Keratinocyte (primary cell): ENCODE measurements around the gene HAND1. TPM values are rescaled to one million over a fixed set of nuclear protein-coding genes. Genes with fewer than 3 reads are reported as not detected.

Experiments
- DNase-seq: peaks from one replicate; pipeline ENCODE4 v3.0.0-alpha.2; 2011; ENCODE audit warnings: low read depth, missing footprints, low spot score
- FAIRE-seq: peaks from 2 replicates; lab custom pipeline; 2011; peaks lifted over from hg19 to GRCh38; lab: Jason Lieb, UNC
- H2AFZ ChIP-seq: 2 replicates; pipeline ENCODE4 v1.6.0; 2012; ENCODE audit warnings: low read length, control low read depth, inconsistent platforms; ENCODE audit not compliant: control insufficient read depth
- H3K27ac ChIP-seq: 2 replicates; pipeline ENCODE4 v1.5.1; 2011; ENCODE audit warnings: low read length; ENCODE audit not compliant: control insufficient read depth, insufficient read depth
- H3K27me3 ChIP-seq: 3 replicates; pipeline ENCODE4 v1.6.0; 2011; ENCODE audit warnings: low read length; ENCODE audit not compliant: control insufficient read depth, insufficient read depth; ENCODE audit errors: extremely low read depth
- H3K36me3 ChIP-seq, 2 experiments: 2 replicates in 1 of 2; 3 replicates in 1 of 2; pipeline ENCODE4 v1.5.1; 2011; ENCODE audit warnings: low read length in 2 of 2, mild to moderate bottlenecking in 1 of 2; ENCODE audit not compliant: control insufficient read depth in 2 of 2, insufficient read depth in 2 of 2; ENCODE audit errors: extremely low read depth in 1 of 2
- H3K4me1 ChIP-seq: 3 replicates; pipeline ENCODE4 v1.5.1; 2011; ENCODE audit warnings: low read length; ENCODE audit not compliant: control insufficient read depth, insufficient read depth; ENCODE audit errors: extremely low read depth
- H3K4me2 ChIP-seq: 3 replicates; pipeline ENCODE4 v1.6.0; 2011; ENCODE audit warnings: low read depth, low read length; ENCODE audit not compliant: control insufficient read depth, insufficient read depth; ENCODE audit errors: extremely low read depth
- H3K4me3 ChIP-seq, 3 experiments: fragments of 200-600 bp in 1 of 3; sonication (generic) in 1 of 3; 2 replicates in 2 of 3; 3 replicates in 1 of 3; pipeline ENCODE4 v1.5.1; 2011 to 2016; ENCODE audit warnings: low read length in 3 of 3, mild to moderate bottlenecking in 3 of 3, control low read depth in 2 of 3, inconsistent platforms in 1 of 3, low read depth in 1 of 3, mixed read lengths in 1 of 3, mixed run types in 1 of 3, moderate library complexity in 1 of 3; ENCODE audit not compliant: control insufficient read depth in 2 of 3, insufficient read depth in 2 of 3; ENCODE audit errors: extremely low read depth in 1 of 3
- H3K79me2 ChIP-seq: 2 replicates; pipeline ENCODE4 v1.6.0; 2012; ENCODE audit warnings: low read length; ENCODE audit not compliant: control insufficient read depth, insufficient read depth
- H3K9ac ChIP-seq: 3 replicates; pipeline ENCODE4 v1.6.0; 2011; ENCODE audit warnings: low read length; ENCODE audit not compliant: control insufficient read depth, insufficient read depth; ENCODE audit errors: extremely low read depth
- H3K9me1 ChIP-seq: 3 replicates; pipeline ENCODE4 v1.6.0; 2011; ENCODE audit warnings: low read length; ENCODE audit not compliant: control insufficient read depth, insufficient read depth; ENCODE audit errors: extremely low read depth
- H3K9me3 ChIP-seq: 2 replicates; pipeline ENCODE4 v1.5.1; 2012; ENCODE audit warnings: low read depth, low read length; ENCODE audit not compliant: control insufficient read depth
- H4K20me1 ChIP-seq: 3 replicates; pipeline ENCODE4 v1.6.0; 2011; ENCODE audit warnings: low read length; ENCODE audit not compliant: control insufficient read depth, insufficient read depth; ENCODE audit errors: extremely low read depth
- EZH2 ChIP-seq: IDR thresholded peaks from one replicate; pipeline ENCODE4 v1.6.1; 2012; ENCODE audit warnings: inconsistent platforms, mild to moderate bottlenecking, low read length, moderate library complexity
- dilution Hi-C: fragments of 300-500 bp; cut with MboI; formaldehyde crosslinking; loops from one replicate; pipeline ENCODE4 v1.7.0; 2020; ENCODE audit warnings: low sequenced_read_pairs; ENCODE audit not compliant: extremely low pct_ligation_motif_present
- polyA plus RNA-seq, 5 experiments: library from polyadenylated mRNA; depleted of rRNA in 3 of 5; stranded (reverse) in 3 of 5; stranded (forward) in 1 of 5; unstranded in 1 of 5; fragments of >200 nt; gene quantifications; 1 replicate in 1 of 5; 2 replicates in 3 of 5; 3 replicates in 1 of 5; pipeline versions ENCODE4 v1.2.1 to v1.2.3, GENCODE V29; 2011 to 2012; ENCODE audit warnings: missing spikeins in 2 of 5, low read depth in 1 of 5, low replicate concordance in 1 of 5
- TF ChIP-seq, protein P1 (sequence below), 3 experiments: IDR thresholded peaks in 1 of 3; conservative IDR thresholded peaks in 1 of 3; optimal IDR thresholded peaks in 1 of 3; 2 replicates in 2 of 3; 3 replicates in 1 of 3; pipeline versions ENCODE3 to v1.5.1; 2011; ENCODE audit warnings: low read length in 3 of 3, mild to moderate bottlenecking in 3 of 3, moderate library complexity in 2 of 3, control low read depth in 1 of 3, inconsistent platforms in 1 of 3; ENCODE audit not compliant: insufficient read depth in 2 of 3; ENCODE audit errors: extremely low read depth in 1 of 3

The HAND1 gene
- polyA plus RNA-seq, 1 donor (not counting 4 experiments of a cell fraction or from before 2014, with no cell fraction given) = not detected

DNA sequence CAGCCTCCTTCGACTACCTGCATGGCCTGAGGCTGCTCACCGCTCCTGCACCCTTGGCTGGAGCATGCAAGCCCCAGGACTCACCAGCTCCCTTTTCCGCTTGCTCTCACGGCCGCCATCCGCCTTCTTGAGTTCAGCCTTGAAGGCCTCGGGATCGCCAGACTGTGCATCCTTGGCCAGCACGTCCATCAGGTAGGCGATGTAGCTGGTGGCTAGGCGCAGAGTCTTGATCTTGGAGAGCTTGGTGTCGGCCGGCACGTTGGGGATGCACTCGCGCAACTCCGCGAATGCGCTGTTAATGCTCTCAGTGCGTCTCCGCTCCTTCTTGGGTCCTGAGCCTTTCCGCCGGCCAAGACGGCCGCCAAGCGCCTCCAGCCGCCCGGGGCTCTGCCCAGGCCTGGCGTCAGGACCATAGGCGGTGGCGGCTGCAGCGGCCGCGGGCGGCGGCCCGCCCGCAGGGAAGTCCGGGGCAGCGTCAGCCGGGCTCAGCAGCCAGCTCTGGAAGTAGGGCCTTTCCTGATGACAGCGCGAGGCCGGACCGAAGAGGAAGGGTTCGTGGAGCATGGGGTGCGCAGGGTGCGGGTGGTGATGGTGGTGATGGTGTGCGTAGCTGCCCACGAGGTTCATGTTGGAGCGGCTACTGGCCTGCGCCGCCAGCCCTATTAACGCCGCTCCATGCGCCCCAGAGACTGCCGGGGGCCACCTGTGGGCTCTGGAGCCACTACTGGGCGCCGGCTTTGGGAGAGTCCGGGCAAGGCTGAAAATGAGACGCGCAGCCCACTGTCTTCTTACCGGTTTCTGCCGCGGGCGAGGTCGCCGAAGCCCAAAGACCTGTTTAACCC is 424 bp downstream of the HAND1 start:
- Histone ChIP-seq H3K4me1 (peaks cover 2% of the 10 kb centered on the region), H3K9me1 (no peaks in the 10 kb centered on the region), H3K4me3 (peak overlapping the region; percentile 3 to 30 (median 13)), H3K36me3 (no peaks in the 10 kb centered on the region), H3K79me2 (no peaks in the 10 kb centered on the region), H3K27me3 (peaks cover 99% of the 10 kb centered on the region), H3K9ac (no peak overlapping the region), H4K20me1 (no peaks in the 10 kb centered on the region), H3K27ac (no peak overlapping the region), H3K9me3 (no peaks in the 10 kb centered on the region), H2AFZ (no peak overlapping the region), H3K4me2 (peak overlapping the region; percentile 63)
- DNase-seq = no peak
- dilution Hi-C loops = loop anchor here (10.0 kb wide), 1 partner anchor 127 kb away; no protein-coding TSS in a partner anchor
- peak; percentile 94 for TF ChIP-seq EZH2
- TF ChIP-seq, protein P1, sequence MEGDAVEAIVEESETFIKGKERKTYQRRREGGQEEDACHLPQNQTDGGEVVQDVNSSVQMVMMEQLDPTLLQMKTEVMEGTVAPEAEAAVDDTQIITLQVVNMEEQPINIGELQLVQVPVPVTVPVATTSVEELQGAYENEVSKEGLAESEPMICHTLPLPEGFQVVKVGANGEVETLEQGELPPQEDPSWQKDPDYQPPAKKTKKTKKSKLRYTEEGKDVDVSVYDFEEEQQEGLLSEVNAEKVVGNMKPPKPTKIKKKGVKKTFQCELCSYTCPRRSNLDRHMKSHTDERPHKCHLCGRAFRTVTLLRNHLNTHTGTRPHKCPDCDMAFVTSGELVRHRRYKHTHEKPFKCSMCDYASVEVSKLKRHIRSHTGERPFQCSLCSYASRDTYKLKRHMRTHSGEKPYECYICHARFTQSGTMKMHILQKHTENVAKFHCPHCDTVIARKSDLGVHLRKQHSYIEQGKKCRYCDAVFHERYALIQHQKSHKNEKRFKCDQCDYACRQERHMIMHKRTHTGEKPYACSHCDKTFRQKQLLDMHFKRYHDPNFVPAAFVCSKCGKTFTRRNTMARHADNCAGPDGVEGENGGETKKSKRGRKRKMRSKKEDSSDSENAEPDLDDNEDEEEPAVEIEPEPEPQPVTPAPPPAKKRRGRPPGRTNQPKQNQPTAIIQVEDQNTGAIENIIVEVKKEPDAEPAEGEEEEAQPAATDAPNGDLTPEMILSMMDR (optimal IDR thresholded peaks at IDR 0.05 in 1 of 3, IDR thresholded peaks at IDR 0.05 in 1 of 3, conservative IDR thresholded peaks at IDR 0.05 in 1 of 3; ENCODE audit: extremely low read depth in 1 of 3, insufficient read depth in 2 of 3, low read length in 3 of 3) = no peak
- FAIRE-seq = no peak

DNA sequence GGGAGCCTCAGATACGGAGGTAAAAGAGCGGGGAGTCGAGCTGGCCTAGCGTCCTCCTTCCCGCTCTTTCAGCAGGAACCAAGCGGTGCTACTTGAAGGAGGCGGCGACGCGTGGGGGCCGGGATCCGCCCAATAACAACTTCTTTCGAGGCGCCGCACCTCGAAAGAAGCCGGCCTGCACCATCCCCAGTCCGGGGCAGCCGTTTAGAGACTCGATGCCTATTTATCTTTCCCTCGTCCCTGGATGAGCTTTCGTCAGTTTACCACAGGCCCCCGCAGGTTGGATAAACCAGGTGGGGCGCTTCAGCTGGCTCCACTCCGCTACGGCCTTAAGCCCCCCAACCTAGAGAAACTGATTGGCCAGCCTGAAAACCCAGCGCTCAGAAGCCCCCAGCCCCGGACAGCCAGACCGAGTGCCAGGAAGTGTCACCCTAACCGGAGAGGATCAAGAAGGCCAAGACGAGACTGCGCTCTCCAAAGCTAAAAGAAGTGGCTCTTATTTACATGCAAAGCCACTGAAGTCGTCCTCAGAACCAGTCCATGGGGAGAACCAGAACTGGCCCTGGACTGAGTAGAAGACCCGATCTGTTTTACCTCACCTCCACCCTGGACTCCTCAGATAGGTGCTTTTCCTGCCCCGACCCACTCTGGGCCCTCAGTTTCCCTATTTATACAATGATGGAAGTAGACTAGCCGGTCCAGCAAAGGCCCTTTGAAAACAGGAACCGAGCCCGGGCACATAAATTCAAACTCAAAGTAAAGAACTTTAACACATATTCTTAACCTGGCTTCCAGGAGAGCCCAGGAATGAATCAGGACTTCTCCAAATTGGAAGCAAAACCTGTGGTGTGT is 1.4 kb downstream of the HAND1 start:
- FAIRE-seq = no peak
- no peaks in the 10 kb centered on the region for H3K36me3 ChIP-seq
- peaks cover 97% of the 10 kb centered on the region for H3K27me3 ChIP-seq
- H3K4me2 ChIP-seq = peak overlapping the region; percentile 29
- no peak for DNase-seq
- H2AFZ ChIP-seq = no peak overlapping the region
- H3K4me3 ChIP-seq = no peak overlapping the region
- no peak overlapping the region for H3K27ac ChIP-seq
- no peaks in the 10 kb centered on the region for H3K9me3 ChIP-seq
- H4K20me1 ChIP-seq = no peaks in the 10 kb centered on the region
- H3K79me2 ChIP-seq = no peaks in the 10 kb centered on the region
- dilution Hi-C loops = loop anchor here (10.0 kb wide), 1 partner anchor 128 kb away; no protein-coding TSS in a partner anchor
- H3K4me1 ChIP-seq = peaks cover 2% of the 10 kb centered on the region
- no peak overlapping the region for H3K9ac ChIP-seq
- peak; percentile 2 for TF ChIP-seq EZH2
- TF ChIP-seq, protein P1 (optimal IDR thresholded peaks at IDR 0.05 in 1 of 3, IDR thresholded peaks at IDR 0.05 in 1 of 3, conservative IDR thresholded peaks at IDR 0.05 in 1 of 3; ENCODE audit: extremely low read depth in 1 of 3, insufficient read depth in 2 of 3, low read length in 3 of 3) = no peak
- H3K9me1 ChIP-seq = no peaks in the 10 kb centered on the region
